DMS 273 (cell line): ENCODE data around the gene ZFYVE9.

Experiments used
- DNase-seq: peaks from one replicate; lab custom pipeline; 2025; ENCODE audit not compliant: unreplicated experiment; lab: John Stamatoyannopoulos, UW

ZFYVE9 gene

DNA sequence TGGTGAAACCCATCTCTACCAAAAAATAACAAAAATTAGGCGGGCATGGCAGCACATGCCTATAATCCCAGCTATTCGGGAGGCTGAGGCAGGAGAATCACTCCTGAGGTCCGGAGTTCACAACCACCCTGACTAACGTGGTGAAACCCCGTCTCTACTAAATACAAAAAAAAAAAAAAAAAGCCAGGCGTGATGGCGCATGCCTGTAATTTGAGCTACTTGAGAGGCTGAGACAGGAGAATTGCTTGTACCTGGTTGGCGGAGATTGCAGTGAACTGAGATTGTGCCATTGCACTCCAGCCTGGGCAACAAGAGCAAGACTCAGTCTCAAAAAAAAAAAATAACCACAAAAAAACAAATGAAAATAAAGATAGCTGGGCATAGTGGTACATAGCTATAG lies 181.8 kb downstream of the ZFYVE9 start:
- no peak for DNase-seq

- no peak for DNase-seq
Observed at GRCh38 chr1:52325786-52326185, 183.9 kb downstream of the ZFYVE9 start.

DNA sequence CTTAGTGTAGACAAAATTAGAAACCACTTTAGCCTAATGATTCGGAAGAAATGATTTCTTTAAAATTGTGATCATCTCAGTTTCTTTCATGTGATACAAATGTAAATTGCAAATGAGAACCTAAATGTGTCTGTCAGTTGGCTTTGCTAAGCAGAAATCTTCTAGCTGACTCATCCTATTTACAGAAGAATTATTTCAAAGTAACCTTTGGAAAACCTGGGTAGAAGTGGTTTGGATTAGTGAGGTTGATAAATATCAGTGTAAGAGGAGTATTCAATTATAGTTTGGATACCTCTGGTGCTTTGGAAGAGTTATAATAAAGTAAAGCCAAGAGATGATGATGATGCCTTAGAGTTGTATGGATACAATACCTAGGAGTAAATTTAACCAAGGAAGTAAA lies 186.7 kb downstream of the ZFYVE9 start:
- no peak for DNase-seq

DNA sequence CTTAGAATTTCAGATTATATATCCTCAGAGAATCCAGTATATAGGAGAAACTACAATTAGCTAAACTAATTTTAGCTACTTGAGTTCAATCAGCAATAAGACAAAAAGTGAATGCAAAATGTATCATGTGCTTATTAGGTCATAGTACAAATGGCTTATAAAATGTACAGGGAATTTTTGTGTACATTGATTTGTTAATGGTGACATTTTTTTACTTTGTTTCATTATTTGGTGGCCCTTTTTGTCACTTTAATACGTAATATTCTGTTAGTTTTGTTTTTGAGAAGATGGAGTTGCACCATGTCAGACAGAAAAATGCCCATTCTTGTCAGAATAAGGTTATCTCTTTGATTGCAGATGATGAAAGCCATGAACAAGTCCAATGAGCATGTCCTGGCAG lies 190.5 kb downstream of the ZFYVE9 start:
- DNase-seq, result no peak

GRCh38 chr1:52334906-52335528 lies 193.1 kb downstream of the ZFYVE9 start:
- no peak for DNase-seq

DNA sequence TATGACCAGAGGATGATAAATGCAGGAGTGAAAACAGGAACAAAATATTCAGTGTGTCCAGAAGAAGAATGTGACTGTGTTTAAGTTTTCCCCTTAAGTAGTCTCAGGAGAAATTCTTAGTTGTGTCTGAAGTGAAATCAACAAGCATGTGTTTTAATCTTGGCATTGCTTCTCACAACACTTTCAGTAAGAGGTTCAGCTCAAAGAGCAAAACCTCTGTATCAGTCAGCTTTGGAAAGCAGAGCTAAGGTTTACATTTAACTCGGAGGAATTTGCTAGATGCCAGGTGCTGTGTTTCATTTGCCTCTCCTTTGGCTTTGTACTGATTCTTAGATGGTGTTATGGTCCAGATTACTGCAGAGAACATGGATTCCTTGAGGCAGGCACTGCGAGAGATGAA lies 195.6 kb downstream of the ZFYVE9 start:
- DNase-seq, result no peak

GRCh38 chr1:52341655-52342260 lies 199.9 kb downstream of the ZFYVE9 start:
- no peak for DNase-seq

DNA sequence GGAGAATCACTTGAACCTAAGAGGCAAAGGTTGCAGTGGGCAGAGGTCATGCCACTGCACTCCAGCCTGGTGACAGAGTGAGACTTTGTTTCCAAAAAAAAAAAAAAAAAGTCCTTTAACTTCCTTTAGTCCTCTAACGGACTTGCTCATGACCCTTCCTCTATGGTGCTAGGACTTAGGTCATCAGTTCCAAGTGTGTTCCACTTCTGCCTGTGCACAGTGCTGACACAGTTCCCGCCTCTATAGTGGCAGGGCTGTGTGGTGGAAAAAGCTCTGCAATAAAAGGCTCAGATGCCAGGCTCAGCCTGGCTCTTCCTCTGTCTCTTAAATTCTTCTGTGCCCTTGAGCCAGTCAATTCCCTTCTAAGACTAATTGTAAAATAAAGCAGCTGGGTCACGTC lies 202.1 kb downstream of the ZFYVE9 start:
- DNase-seq, result no peak

- DNase-seq, result no peak
Observed at GRCh38 chr1:52345252-52345651, 203.4 kb downstream of the ZFYVE9 start.

GRCh38 chr1:52346653-52347052 lies 204.8 kb downstream of the ZFYVE9 start:
- DNase-seq, result no peak

DNA sequence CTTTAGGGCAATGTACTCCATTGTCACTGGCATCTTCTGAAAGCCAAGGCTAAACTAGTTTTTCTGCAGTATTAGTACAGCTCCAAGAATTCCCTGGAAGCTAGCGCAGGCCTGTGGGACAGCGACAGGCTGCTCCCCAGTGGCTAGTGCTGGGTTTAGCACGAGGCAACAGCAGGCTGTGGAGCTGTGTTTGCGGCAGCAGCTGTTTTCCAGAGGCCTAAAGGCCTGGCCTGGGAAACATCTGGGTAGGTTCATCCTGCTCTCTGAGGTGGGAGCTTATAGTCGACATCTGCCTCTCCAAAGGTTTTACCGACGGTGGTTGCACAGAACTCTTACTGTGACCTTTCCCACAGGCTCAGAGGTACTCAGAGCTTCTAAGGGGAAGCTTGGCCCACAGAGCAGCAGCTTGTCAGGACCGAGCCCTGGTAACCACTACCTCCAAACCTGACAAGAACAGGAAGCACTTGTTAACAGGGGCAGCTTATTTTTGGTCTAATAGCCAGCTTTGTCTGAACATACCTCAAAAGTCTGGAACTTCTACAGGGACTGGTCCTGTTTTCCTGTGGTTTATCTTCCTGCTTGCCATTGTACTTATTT lies 206.9 kb downstream of the ZFYVE9 start:
- DNase-seq, result peak; percentile 72

- no peak for DNase-seq
Observed at GRCh38 chr1:52352690-52353089, 210.8 kb downstream of the ZFYVE9 start.

DNA sequence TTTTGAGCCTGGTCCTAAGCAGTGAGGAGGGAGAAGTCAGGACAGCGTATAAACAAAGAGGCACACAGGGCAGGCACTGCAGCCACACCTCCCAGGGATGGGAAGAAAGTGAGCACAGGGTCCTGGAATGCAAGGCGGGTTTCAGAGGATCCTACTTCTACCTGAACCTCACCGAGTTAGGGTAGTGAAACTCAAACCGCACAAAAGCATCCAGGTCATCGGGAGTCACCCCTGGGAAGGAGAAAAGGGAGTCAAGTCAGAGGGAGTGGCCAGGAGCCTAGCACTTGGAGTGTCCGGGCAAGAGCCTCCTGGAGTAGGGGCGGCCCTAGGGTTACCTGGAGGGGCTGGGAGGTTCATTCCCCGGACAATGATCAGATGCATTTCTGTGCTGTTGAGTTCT lies 213.5 kb downstream of the ZFYVE9 start:
- no peak for DNase-seq

DNA sequence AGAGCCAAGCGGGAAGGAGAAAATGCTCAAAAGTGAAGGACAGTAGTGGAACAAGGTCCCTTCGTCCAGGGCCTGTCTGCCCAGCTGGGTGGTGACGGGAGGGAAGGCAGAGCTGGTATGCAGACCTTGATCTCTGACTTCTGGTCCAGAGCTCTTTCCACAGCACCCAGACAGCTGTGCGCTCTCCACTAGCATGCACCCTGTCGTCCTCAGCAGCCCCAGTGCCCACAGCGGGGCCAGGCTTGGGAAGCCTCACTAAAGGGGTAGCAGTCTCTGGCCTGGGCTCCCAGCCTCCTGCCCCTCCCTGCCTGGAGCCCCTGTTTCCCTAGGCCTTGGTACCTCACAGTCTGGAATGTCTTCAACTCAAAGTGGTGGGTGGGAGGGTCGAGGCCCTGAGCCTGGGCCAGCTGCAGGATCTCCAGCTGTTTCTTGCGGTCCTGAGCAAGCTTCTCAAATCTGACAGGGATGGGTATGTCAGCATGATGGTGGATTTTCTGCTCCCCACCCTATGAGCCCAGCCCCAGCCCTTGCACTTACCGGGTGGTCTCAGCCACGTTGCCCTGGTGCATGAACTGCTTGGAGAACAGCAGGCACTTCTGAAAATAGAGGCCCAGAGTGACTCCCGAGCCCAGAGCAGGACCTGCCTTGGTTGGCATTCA lies 214.1 kb downstream of the ZFYVE9 start:
- no peak for DNase-seq

DNA sequence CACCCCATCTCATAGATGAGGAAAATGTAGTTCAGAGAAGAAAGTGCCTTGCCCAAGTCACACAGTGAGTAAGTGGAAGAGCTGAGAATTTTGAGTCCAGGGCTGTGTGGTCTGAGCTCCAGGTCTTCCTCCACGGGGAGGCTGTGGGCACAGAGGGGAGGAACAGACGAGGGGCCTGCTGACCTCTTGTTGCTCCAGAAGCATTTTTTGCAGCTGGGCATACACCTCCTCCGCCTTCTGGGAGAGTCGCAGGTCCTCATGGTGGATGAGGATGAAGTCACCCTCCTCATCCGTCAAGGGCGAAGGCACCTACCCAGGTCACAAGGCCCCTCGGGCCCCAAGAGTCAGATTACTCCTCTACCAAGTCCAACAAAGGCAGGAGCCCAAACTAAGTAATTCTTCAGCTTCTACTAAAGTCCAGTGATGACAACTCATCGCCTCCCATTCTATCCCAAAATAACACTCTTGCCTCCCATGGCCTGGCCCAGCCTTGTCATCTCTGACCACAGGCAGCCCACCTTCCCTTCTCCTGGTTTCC lies 215.0 kb downstream of the ZFYVE9 start:
- DNase-seq, result no peak

- DNase-seq, result no peak
Observed at GRCh38 chr1:52357397-52357796, 215.5 kb downstream of the ZFYVE9 start.

DNA sequence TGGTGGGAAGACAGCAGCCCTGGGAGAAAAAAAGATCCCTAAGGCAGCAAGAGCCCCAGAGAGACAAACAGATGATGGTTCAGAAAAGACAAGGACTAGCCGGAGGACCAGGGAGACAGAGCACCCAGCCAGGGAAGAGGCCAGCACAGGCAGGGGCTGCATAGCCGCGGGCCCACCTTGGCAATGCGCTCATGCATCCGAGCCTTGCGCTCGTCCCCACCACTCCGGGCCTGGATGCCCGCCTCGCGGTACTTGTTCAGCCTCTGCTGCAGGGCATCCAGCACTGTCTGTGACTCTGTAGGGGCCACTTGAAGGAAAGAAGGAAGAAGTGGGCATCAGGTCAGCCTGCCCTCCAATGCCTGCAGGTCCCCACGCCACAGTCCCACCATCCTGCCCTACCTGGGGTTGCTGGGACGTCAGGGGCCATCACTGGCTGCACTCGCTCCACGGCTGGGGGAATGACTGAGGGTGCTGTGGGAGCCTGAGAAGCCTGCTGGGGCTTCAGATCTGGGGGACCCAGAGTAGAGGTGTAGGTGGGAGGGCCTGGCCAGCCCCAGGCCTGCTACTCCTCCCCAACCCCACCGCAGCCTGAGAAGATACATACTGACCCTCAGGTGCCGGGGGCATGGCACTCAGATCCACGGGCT lies 217.1 kb downstream of the ZFYVE9 start:
- no peak for DNase-seq

DNA sequence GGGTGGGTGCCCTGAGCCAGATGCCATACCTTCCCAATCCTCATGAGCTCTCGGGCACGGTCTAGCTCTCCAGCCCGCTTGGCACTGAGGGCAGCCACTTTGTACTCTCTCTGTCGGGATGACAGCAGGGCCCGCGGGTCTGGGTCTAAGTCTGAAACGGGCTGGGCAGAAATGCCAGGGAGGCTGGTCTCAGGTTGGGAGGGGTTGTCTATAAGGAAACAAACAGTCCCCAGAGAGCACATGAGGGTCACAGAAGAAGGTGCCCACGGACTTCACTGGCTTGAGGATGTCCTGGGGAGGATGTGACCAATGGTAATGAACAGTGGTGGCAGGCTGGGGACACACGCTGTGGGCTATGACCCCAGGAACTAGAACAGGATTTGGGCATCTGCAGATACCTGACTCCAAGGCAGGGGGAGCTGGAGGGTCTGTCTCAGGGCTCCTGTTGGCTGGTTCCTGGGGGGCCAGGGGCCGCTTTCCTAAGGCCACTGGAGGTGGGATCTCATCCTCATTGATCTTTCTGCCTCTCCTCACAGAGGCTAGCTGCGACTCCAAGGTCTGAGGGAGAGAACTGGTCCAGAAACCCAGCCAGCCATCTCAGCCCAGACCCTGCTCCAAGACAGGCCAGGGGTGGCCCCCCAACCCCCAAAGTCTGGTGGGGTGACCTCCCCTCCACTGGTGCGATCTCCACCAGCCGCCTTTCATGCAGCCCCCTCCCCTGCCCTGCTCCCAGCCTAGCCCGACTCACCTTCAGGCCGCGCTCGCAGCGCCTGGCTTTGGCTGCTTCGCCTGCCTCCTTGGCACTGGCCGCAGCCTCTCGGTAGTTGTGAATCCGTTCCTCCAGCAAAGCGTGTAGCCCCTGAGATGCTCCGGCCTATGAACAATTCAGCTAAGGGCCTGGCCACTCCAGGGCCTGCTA lies 218.0 kb downstream of the ZFYVE9 start:
- DNase-seq, result no peak

GRCh38 chr1:52360595-52360968 lies 218.7 kb downstream of the ZFYVE9 start:
- DNase-seq, result no peak

GRCh38 chr1:52364235-52364839 lies 222.4 kb downstream of the ZFYVE9 start:
- no peak for DNase-seq
